Osteoblast (primary cell): ENCODE results near the gene FCHO1. TPM values are rescaled to one million over a fixed set of nuclear protein-coding genes. Genes with fewer than 3 reads are reported as not detected.
A peak's percentile ranks its signal among the peaks of the same experiment; 100 is the strongest.

Experiments used
- DNase-seq: peaks from one replicate; pipeline ENCODE4 v3.0.0; 2011; ENCODE audit warnings: low spot score, mixed read lengths; ENCODE audit not compliant: insufficient read length; ENCODE audit errors: missing footprints
- H2AFZ ChIP-seq: 2 replicates; pipeline ENCODE4 v1.6.0; 2011; ENCODE audit warnings: mild to moderate bottlenecking, low read length
- H3K27ac ChIP-seq: 2 replicates; pipeline ENCODE4 v1.5.1; 2011; ENCODE audit warnings: mild to moderate bottlenecking, low read depth, low read length, moderate library complexity
- H3K27me3 ChIP-seq: 2 replicates; pipeline ENCODE4 v1.6.0; 2012; ENCODE audit warnings: mild to moderate bottlenecking, control low read depth, inconsistent platforms, low read length, moderate library complexity; ENCODE audit not compliant: insufficient read depth
- H3K36me3 ChIP-seq: 2 replicates; pipeline ENCODE4 v1.5.1; 2011; ENCODE audit warnings: mild to moderate bottlenecking, low read length, control low read depth, moderate library complexity; ENCODE audit not compliant: insufficient read depth
- H3K4me1 ChIP-seq: 2 replicates; pipeline ENCODE4 v1.5.1; 2011; ENCODE audit warnings: mild to moderate bottlenecking, low read length, control low read depth, moderate library complexity; ENCODE audit not compliant: insufficient read depth
- H3K4me2 ChIP-seq: 2 replicates; pipeline ENCODE4 v1.6.0; 2011; ENCODE audit warnings: mild to moderate bottlenecking, low read length; ENCODE audit not compliant: insufficient read depth
- H3K4me3 ChIP-seq: fragments of 200-600 bp; sonication (generic); 3 replicates; pipeline ENCODE4 v1.5.1; 2012; ENCODE audit warnings: mild to moderate bottlenecking, low read length, inconsistent platforms; ENCODE audit not compliant: insufficient read depth
- H3K79me2 ChIP-seq: 2 replicates; pipeline ENCODE4 v1.6.0; 2012; ENCODE audit warnings: mild to moderate bottlenecking, low read length, control low read depth, inconsistent platforms; ENCODE audit not compliant: insufficient read depth
- H3K9me3 ChIP-seq: 2 replicates; pipeline ENCODE4 v1.5.1; 2011; ENCODE audit warnings: low read depth, low read length, control low read depth
- H4K20me1 ChIP-seq: 2 replicates; pipeline ENCODE4 v1.6.0; 2012; ENCODE audit warnings: mild to moderate bottlenecking, low read length, control low read depth; ENCODE audit not compliant: insufficient read depth
- total RNA-seq: library from RNA; depleted of rRNA; stranded (reverse); fragments of >200 nt; gene quantifications from 2 replicates; pipeline ENCODE4 v1.2.3, GENCODE V29; 2012
- TF ChIP-seq, protein P1 (sequence below): IDR thresholded peaks from 2 replicates; pipeline ENCODE4 v1.5.1; 2011; ENCODE audit warnings: mild to moderate bottlenecking, low read depth, low read length, moderate library complexity; ENCODE audit errors: extremely low read depth

Gene FCHO1
- total RNA-seq, 1 donor, result 0.72 TPM

DNA sequence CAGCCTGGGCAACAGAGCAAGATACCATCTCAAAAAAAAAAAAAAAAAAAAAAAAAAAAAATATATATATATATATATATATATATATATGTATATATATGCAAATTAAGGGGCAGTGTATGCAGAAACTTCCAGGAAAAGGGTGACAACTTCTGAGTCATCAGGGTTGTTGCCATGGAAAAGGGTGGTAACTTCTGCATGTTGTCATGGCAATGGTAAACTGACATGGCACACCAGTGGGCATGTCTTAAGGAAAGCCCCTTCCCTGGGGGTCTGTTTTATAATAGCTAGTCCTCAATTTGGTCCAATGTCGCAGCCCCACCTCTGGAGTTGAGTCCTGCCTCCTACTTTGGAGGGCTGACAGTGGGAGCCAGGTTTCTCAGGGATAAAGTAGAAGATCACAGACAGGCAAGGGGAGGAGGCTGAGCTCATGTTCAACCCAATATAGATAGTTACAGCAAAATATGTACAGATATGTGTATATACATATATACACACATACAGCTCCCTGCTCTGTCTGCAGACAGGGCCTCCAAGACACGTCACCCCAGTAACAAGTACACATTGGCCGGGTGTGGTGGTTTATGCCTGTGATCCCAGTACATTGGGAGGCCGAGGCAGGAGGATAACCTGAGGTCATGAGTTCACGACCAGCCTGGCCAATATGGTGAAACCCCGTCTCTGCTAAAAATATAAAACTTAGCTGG, 7.2 kb upstream of the FCHO1 start:
- peak; percentile 37 for DNase-seq
- Histone ChIP-seq H3K27me3 (peaks cover under 1% of the 10 kb centered on the region), H3K4me1 (peaks cover 3% of the 10 kb centered on the region), H3K9me3 (no peaks in the 10 kb centered on the region), H3K36me3 (no peaks in the 10 kb centered on the region), H3K4me3 (no peak overlapping the region), H4K20me1 (no peaks in the 10 kb centered on the region), H3K79me2 (no peaks in the 10 kb centered on the region), H3K27ac (no peak overlapping the region), H3K4me2 (no peak overlapping the region), H2AFZ (no peak overlapping the region)
- TF ChIP-seq, protein P1, sequence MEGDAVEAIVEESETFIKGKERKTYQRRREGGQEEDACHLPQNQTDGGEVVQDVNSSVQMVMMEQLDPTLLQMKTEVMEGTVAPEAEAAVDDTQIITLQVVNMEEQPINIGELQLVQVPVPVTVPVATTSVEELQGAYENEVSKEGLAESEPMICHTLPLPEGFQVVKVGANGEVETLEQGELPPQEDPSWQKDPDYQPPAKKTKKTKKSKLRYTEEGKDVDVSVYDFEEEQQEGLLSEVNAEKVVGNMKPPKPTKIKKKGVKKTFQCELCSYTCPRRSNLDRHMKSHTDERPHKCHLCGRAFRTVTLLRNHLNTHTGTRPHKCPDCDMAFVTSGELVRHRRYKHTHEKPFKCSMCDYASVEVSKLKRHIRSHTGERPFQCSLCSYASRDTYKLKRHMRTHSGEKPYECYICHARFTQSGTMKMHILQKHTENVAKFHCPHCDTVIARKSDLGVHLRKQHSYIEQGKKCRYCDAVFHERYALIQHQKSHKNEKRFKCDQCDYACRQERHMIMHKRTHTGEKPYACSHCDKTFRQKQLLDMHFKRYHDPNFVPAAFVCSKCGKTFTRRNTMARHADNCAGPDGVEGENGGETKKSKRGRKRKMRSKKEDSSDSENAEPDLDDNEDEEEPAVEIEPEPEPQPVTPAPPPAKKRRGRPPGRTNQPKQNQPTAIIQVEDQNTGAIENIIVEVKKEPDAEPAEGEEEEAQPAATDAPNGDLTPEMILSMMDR, result no peak

DNA sequence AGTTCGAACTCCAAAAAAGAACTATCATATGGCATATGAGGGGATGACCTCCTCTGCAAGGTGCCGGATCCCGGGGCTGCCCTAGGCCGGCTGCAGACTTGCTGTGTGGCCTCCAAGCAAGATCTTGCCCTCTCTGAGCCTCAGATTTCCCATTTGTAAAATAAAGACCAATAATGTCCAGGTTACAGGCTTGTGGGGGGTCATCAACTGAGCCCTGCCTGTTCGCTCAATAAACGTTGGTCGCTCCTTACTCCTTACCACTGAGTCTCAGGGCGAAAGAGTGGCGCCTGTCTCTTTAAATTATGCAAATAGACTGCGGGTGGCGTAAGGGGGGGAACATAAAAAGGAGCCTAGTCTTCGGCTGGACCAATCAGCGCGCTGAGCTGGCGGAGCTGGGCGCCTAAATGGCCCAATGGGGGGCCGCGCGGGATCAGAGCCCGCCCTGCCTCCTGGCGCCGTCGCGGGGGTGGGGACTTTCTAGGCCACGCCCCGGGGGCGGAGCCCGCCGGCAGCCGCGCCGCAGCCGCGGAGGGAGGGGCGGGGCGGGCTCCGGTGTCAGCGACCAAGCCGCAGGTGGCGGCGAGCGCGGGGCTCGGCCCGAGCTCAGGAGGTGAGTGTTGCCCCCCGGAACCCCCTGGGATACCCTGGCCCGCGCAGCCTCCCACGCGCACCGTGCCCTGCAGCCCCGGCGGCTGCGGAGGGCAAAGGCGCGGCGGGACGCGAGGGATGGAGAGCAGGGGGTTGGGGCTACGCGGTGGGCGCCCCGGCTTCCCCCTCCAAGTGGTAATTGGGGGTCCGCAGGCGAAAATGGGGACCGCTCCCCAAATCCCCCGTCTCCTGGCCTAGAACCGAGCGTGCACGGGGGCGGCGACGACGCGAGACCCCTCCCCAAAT, 3.8 kb upstream of the FCHO1 start:
- peaks cover 4% of the 10 kb centered on the region for H3K27me3 ChIP-seq
- peaks cover 3% of the 10 kb centered on the region for H3K4me1 ChIP-seq
- H3K9me3 ChIP-seq, result no peaks in the 10 kb centered on the region
- no peak overlapping the region for H3K27ac ChIP-seq
- no peaks in the 10 kb centered on the region for H4K20me1 ChIP-seq
- peak overlapping the region; percentile 57 for H2AFZ ChIP-seq
- H3K79me2 ChIP-seq, result no peaks in the 10 kb centered on the region
- H3K4me3 ChIP-seq, result peak overlapping the region; percentile 60
- peak; percentile 100 for DNase-seq
- peak overlapping the region; percentile 79 for H3K4me2 ChIP-seq
- H3K36me3 ChIP-seq, result no peaks in the 10 kb centered on the region
- TF ChIP-seq, protein P1, result no peak

DNA sequence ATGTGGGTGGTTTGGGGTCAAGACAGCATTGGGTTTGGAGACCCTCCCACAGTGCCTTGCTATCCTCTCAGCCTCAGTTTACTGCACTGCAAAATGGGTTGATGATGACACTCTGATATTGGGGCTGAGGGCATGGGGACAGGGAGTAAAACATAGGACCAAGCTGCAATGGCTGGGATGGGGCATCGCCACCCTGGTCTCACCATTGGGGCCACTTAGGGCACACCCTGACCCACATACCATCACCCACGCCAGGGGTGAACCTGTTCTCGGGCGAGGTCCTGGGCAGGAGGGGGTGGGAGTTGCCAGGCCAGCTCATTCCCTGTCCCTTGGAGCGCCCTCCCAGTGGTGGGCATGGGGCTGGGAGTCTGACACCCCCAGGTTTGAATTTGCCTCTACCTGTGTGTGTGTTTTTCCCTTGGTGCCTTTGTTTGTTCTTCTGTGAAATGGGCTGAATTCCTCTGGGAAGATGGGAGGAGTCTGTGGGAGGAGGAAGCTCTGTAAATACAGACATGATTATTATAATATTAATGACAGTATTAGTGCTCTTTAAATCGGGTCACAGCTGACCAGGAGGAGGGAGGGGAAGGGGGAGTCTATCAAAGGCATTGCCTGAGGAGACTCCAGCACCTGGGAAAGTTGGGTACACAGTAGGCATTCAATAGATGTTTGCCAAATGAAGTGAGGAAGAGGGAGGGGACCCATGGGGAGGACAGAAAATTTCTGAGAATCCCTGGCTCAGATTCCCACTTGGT, 2.2 kb upstream of the FCHO1 start:
- Histone ChIP-seq H4K20me1 (no peaks in the 10 kb centered on the region), H2AFZ (no peak overlapping the region), H3K27me3 (peaks cover 4% of the 10 kb centered on the region), H3K79me2 (no peaks in the 10 kb centered on the region), H3K9me3 (no peaks in the 10 kb centered on the region), H3K27ac (no peak overlapping the region), H3K4me2 (no peak overlapping the region), H3K36me3 (no peaks in the 10 kb centered on the region), H3K4me1 (peaks cover 3% of the 10 kb centered on the region), H3K4me3 (no peak overlapping the region)
- DNase-seq, result peak; percentile 63
- TF ChIP-seq, protein P1, result no peak
